Rectal smooth muscle tissue (tissue), 1 donor: ENCODE results near the gene MACROD1.
"Not testable (repeated sequence)": the region's sequence is repeated elsewhere in the genome, so short reads cannot be mapped to it uniquely, and the experiment has no call there.

ENCODE experiments used
- H3K27ac ChIP-seq: one replicate; pipeline ENCODE4 v1.7.0; 2013; ENCODE audit warnings: low read depth, low read length, inconsistent platforms
- H3K27me3 ChIP-seq: one replicate; pipeline ENCODE4 v1.7.0; 2013; ENCODE audit warnings: low read length; ENCODE audit not compliant: control insufficient read depth, insufficient read depth
- H3K36me3 ChIP-seq: one replicate; pipeline ENCODE4 v1.7.0; 2013; ENCODE audit warnings: low read length; ENCODE audit not compliant: control insufficient read depth, insufficient read depth
- H3K4me1 ChIP-seq: one replicate; pipeline ENCODE4 v1.7.0; 2013; ENCODE audit warnings: low read length; ENCODE audit not compliant: control insufficient read depth, insufficient read depth
- H3K4me3 ChIP-seq: one replicate; pipeline ENCODE4 v1.7.0; 2013; ENCODE audit warnings: low read length
- H3K9ac ChIP-seq: one replicate; pipeline ENCODE4 v1.7.0; 2013; ENCODE audit warnings: low read length

The MACROD1 gene

DNA sequence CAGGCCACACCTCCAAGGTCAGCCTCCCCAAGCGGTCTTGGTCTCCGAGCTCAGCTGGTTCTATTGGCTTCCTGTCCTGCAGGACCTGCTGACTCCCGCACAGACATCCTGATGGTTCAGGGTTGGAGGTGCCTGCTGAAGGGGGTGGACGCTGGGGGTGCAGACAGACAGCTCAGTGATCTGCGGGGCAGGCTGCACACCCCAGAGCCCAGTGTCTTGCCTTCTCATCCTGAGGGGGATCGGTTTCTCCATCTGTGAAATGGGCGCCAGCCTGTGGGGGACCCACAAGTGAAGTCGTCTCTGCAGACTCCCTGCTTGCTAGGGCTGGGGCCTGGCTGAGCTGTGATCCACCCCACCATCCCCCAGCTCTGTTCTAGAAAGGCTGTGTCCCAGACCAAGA lies 116.4 kb downstream of the MACROD1 start:
- no peak overlapping the region for H3K27ac ChIP-seq
- no peak overlapping the region for H3K4me3 ChIP-seq
- H3K4me1 ChIP-seq = peaks cover 3% of the 10 kb centered on the region
- no peaks in the 10 kb centered on the region for H3K36me3 ChIP-seq
- no peak overlapping the region for H3K9ac ChIP-seq
- no peaks in the 10 kb centered on the region for H3K27me3 ChIP-seq

DNA sequence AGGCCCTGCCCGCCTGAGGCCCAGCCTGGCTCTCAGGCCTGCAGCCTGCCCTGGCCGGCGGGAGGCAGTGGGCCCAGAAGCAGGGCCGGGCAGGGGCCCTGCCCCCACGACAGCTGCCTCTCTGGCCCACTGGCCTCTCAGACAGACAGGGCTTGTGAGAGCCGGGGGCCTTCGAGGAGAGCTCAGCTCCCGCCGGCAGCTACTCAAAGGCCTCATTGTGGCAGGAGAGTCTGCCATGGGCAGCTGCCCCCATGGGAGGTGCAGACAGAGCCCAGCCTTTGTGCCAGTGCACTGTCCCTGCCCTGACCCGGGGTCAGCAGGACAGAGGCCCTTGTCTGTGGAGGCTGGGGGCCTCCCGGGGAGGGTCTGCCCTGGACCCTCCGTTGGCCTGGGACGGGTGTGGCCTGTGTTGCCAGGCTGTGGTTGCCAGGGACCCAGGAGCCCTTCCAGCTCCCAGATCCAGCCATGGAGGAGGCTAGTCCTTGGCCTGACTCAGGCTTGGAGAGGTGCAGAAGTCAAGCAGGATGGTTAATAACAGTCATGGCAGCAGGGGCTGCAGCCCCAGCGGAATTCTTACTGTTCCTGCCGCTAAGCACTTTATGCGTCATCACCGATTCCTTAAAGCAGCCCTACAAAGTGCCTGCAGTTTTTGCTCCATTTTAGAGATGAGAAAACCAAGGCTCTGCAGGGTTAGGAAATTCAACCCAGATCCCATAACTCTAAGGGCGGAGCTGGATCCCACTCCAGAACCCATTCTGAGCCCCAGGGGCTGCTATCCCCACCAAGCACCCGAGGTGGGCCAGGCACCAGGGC lies 117.7 kb downstream of the MACROD1 start:
- Histone ChIP-seq H3K27ac (no peak overlapping the region), H3K36me3 (no peaks in the 10 kb centered on the region), H3K4me1 (peaks cover 3% of the 10 kb centered on the region), H3K4me3 (no peak overlapping the region), H3K9ac (no peak overlapping the region), H3K27me3 (no peaks in the 10 kb centered on the region)

DNA sequence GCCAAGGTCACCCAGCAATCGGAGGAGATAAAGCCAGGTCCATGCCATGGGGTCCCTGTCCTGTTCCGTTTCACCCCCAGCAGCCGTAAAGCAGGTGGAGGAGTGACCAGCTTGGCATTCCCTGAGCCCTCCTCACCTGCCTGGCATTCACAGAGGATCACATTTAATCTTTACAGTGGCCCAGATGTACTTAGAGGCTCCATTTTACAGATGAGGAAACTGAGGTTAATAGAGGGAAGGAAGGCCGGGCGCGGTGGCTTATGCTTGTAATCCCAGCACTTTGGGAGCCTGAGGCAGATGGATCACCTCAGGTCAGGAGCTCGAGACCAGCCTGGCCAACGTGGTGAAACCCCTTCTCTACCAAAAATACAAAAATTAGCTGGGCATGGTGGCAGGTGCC lies 118.5 kb downstream of the MACROD1 start:
- not testable (repeated sequence) for H3K9ac ChIP-seq, H3K4me1 ChIP-seq, H3K27ac ChIP-seq, H3K27me3 ChIP-seq, H3K4me3 ChIP-seq, H3K36me3 ChIP-seq

DNA sequence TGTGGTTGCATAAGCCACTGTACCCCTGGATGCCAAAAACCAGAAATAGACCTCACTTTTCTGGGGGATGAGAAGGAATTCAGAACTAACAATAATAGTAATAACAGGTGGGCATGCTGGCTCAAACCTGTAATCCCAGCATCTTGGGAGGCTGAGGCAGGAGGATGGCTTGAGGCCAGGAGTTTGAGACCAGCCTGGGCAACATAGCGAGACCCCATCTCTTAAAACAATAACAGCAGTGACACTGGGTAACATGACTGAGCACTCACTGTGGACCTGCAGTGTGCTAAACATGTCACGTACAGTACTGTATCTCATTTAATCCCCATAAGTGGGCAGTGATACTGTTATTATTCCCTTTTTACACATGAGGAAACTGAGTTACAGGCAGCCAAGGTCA lies 120.2 kb downstream of the MACROD1 start:
- no peak overlapping the region for H3K9ac ChIP-seq
- H3K27ac ChIP-seq = no peak overlapping the region
- H3K4me1 ChIP-seq = peaks cover 3% of the 10 kb centered on the region

DNA sequence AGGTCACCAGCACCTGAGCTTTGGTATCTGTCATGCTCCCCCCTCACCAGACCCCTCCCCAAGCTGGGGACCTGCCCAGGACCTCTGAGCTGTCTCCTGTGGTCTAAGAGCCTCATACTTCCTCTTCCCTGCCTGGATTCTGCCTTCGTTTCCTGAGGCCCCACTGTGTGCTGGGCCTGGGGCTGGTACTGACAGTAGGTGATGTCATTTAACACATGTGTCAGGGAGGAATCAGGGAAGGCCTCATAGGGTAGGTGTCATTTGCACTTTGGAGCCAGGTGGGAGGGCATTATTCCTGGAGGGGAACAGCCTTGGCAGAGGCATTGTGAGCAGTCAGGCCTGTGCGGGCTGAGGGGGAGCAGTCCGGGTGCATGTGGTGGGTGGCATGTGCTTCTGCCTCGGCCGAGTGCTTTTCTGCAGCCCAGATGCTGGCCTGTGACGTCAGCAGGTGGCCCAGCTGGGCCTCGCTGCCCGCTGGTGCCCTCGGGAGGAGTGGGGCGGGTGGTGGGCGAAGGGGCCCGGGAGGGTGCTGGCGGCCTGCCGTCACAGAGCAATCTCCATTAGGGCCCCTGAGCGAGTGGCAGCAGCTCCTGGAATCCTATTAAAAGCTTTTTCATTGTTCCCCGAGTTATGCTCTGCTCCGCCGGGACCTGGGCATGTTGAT lies 121.1 kb downstream of the MACROD1 start:
- no peak overlapping the region for H3K4me3 ChIP-seq
- H3K9ac ChIP-seq = no peak overlapping the region
- no peaks in the 10 kb centered on the region for H3K27me3 ChIP-seq
- H3K27ac ChIP-seq = no peak overlapping the region
- H3K4me1 ChIP-seq = peaks cover 3% of the 10 kb centered on the region
- no peaks in the 10 kb centered on the region for H3K36me3 ChIP-seq

More for the DNA sequence above, 120.2 kb downstream of the MACROD1 start:
- Histone ChIP-seq H3K4me3 (no peak overlapping the region), H3K36me3 (no peaks in the 10 kb centered on the region), H3K27me3 (no peaks in the 10 kb centered on the region)

DNA sequence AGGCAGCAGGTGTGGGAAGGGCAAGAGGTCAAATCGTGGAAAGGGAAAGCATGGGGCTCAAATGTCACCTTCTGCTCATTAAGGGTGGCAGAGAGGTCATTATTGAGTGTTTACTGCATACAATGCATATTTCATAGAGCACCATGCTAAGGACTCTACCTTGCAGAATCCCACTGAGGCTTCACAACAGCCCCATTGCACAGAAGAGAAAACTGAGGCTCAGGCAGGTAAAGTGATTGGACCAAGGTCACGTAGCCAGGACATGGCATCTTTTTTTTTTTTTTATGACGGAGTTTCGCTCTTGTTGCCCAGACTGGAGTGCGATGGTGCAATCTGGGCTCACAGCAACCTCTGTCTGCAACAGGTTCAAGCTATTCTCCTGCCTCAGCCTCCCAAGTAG lies 122.4 kb downstream of the MACROD1 start:
- no peak overlapping the region for H3K4me3 ChIP-seq
- H3K27ac ChIP-seq = no peak overlapping the region
- no peaks in the 10 kb centered on the region for H3K27me3 ChIP-seq
- no peak overlapping the region for H3K9ac ChIP-seq
- H3K4me1 ChIP-seq = peaks cover 3% of the 10 kb centered on the region
- H3K36me3 ChIP-seq = no peaks in the 10 kb centered on the region

DNA sequence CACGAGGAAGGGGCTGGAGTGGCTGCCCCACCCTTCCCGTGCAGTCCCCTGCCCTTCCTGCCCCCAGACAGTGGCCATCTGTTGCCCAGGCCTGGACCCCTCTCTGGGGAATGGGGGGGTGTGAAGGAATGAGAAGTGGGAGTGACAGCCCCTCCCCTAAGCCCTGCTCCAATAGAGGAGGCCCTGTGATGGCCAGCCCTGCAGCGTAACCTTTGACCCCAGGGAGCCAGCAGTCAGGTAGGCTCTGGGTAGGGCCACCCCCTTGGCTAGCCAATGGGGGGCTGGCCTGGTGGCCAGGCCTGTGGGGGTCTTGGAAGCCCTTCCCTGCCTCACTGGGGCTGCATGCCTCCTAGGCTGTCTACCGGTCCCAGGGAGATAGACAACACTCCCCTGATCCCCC lies 123.6 kb downstream of the MACROD1 start:
- Histone ChIP-seq H3K36me3 (no peaks in the 10 kb centered on the region), H3K4me1 (peaks cover 3% of the 10 kb centered on the region), H3K27ac (no peak overlapping the region), H3K4me3 (no peak overlapping the region), H3K9ac (no peak overlapping the region), H3K27me3 (peaks cover 3% of the 10 kb centered on the region)

DNA sequence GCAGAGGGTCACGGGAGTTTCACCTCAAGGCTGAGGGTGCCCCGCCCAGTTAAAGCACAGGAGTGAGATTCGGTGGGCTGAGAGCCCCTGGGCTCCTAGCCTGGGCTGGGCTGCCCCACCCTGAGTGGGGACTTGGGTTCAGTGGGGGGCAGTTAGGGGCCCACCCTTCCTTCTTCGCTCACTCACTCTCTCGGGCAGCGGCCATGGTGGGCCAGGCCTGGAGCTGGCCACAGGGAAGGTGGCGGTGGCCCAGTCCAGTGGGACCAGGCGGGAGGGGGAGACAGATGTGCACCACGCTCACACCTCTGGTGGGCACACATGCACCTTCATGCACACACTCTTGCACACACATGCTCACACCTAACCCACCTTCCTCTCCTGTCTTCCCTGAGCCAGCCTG lies 124.1 kb downstream of the MACROD1 start:
- Histone ChIP-seq H3K9ac (no peak overlapping the region), H3K27me3 (peaks cover 3% of the 10 kb centered on the region), H3K4me3 (no peak overlapping the region), H3K4me1 (peaks cover 3% of the 10 kb centered on the region), H3K36me3 (no peaks in the 10 kb centered on the region), H3K27ac (no peak overlapping the region)

DNA sequence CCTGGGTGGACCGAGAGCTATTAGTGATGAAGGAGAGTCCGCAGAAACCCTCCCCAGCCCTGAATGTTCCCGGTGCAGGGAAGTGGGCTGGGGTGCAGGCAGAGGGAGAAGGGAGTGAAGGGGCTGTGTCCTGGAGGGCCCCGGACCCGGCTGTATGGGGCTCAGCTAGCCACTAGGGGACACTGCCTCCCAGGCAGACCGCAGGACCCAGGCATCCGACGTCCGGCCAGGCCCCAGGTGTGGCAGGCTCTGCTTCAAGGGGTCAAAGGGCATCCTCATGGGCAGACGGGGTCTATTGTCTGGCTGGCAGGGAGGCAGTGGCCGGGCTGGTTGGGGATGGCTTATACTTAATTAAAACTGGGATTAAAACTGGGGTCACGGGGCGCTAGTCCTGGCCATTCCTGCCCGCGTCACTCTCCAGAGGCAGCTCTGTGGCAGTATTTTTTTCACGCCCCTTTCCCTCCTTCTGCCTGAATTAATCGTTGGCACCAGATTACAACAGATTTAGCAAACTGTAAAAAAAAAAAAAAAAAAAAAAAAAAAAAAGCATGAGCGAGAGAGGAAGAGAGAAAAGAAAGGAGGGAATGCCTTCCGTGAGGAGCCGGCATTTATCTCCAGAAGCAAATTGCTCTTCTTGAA lies 125.1 kb downstream of the MACROD1 start:
- no peak overlapping the region for H3K9ac ChIP-seq
- H3K4me3 ChIP-seq = no peak overlapping the region
- H3K27ac ChIP-seq = no peak overlapping the region
- H3K4me1 ChIP-seq = peaks cover 3% of the 10 kb centered on the region
- no peaks in the 10 kb centered on the region for H3K36me3 ChIP-seq
- H3K27me3 ChIP-seq = peaks cover 3% of the 10 kb centered on the region

DNA sequence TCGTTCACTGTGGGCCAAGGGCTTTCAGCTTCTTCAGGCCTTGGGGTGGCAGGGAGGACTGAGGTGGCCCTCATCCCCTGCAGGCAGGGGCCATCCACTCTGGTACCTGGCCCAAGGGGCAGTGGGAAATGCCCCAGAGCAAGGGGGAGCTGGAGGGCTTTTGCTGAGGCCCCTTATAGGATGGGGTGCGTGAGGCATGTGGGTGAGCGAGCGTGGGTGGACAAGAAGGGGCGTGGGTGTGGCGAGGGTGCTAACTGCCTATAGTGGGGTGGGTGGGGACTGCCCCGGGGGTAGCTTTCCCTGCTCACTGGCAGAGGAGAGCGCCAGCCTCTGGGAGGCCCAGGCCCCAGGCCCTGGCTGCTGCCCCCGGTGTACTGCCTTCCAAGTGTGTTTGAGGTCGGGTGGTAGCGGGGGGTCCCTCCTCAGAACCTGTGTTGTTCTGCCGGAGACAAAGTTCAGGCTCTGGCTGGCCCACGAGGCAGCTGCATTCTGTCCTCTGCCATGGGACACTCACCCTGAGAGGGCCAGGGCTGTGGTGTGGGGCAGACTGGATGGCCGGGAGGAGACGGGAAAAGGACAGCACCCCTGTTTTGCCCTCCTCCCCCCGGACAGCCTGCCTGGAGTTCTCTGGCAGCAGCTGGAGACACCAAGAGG lies 126.8 kb downstream of the MACROD1 start:
- H3K4me1 ChIP-seq = peaks cover 3% of the 10 kb centered on the region
- H3K4me3 ChIP-seq = no peak overlapping the region
- H3K27ac ChIP-seq = no peak overlapping the region
- H3K27me3 ChIP-seq = peaks cover 7% of the 10 kb centered on the region
- H3K36me3 ChIP-seq = no peaks in the 10 kb centered on the region
- H3K9ac ChIP-seq = no peak overlapping the region

DNA sequence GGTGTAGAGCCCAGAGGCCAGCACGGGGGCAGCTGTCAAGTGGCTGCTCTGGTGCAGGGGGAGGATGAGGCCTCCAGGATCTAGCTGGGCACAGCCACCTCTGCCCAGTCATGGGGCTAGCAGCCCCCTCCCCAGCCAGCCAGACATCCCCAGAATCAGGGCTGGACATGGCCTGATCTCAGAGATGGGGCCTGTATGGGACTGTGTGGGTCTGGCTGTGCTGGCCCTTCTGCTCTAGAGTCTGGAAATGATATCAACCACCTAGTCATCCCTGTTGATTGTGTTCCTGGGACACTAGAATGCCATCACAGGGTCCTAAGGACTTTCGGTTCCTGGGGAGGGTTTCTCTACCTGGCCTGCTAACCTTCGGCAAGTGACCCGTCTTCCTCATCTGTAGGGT lies 127.4 kb downstream of the MACROD1 start:
- Histone ChIP-seq H3K9ac (no peak overlapping the region), H3K27me3 (peaks cover 7% of the 10 kb centered on the region), H3K36me3 (no peaks in the 10 kb centered on the region), H3K4me3 (no peak overlapping the region), H3K27ac (no peak overlapping the region), H3K4me1 (peaks cover 3% of the 10 kb centered on the region)

DNA sequence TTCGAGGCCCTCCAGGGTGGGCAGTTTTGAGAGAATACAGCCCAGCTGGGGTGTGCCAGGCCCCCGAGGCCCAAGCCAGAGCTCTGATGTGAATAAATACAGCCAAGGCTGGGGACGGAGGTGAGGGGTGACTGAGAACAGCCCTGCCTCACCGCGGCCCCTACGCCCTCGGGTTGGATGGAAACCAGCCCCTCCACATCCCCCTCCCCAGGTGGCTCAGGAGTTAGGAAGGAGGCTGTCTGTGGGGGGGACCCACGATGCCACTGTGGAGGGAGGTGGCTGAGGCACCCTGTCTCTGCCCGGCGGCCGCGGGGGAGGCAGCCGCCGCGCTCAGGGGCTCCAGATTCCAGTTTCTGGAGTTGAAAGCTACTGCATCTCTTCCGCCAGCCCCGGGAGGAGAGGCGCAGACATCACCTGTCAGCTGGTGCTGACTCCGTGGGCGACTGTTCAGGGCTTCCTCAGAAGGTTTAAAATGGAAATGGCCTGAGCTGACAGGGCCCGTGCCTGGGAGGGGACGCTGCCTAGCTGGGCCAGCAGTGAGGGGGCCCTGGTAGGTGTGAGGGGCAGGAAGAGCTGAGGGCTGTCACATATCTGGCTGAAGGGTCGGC lies 128.8 kb downstream of the MACROD1 start:
- Histone ChIP-seq H3K4me1 (peaks cover 3% of the 10 kb centered on the region), H3K9ac (no peak overlapping the region), H3K27me3 (peaks cover 7% of the 10 kb centered on the region), H3K27ac (peak overlapping the region; percentile 61), H3K36me3 (no peaks in the 10 kb centered on the region), H3K4me3 (peak overlapping the region; percentile 40)
